Measurements from ENCODE around the gene ATP6V0E2. TPM values are rescaled to one million over a fixed set of nuclear protein-coding genes. Genes with fewer than 3 reads are reported as not detected.

ATP6V0E2 gene
- total and polyA plus RNA-seq, 5 donors from 2014 or later, result 45.9 to 183 (median 162) TPM

- Histone ChIP-seq H3K27ac (ENCODE audit: insufficient read depth, low read length, poor library complexity, severe bottlenecking) (no peak overlapping the region), H3K4me3 (ENCODE audit: low read depth, low read length) (no peak overlapping the region), H3K4me1 (ENCODE audit: control insufficient read depth, insufficient read depth, low read length, poor library complexity, severe bottlenecking) (peaks cover 34% of the 10 kb centered on the region), H3K36me3 (ENCODE audit: control insufficient read depth, insufficient read depth, low read length) (peaks cover 32% of the 10 kb centered on the region), H3K27me3 (ENCODE audit: control insufficient read depth, insufficient read depth, low read length) (no peaks in the 10 kb centered on the region), H3K9me3 (ENCODE audit: control insufficient read depth in 2 of 2, low read length in 2 of 2) (no peaks in the 10 kb centered on the region)
- peaks cover 9 to 56% (median 24%) of the 10 kb centered on the region in 4 donors for H3K4me1 Mint-ChIP-seq
- no peaks in the 10 kb centered on the region for H3K27me3 Mint-ChIP-seq
- H3K4me3 Mint-ChIP-seq, result no peak overlapping the region
- peaks cover 21% of the 10 kb centered on the region for H3K36me3 Mint-ChIP-seq
- no peak for ATAC-seq (ENCODE audit: low read depth in 2 of 2)
- no peak for DNase-seq
- H3K27ac Mint-ChIP-seq, result peak overlapping the region in 1 of 3 donors; percentile 74
- no peaks in the 10 kb centered on the region for H3K9me3 Mint-ChIP-seq
These were observed 12.1 kb upstream of the ATP6V0E2 start for GRCh38 chr7:149861728-149862045.

GRCh38 chr7:149862156-149862555 is 11.6 kb upstream of the ATP6V0E2 start:
- H3K4me3 Mint-ChIP-seq, result no peak overlapping the region
- ATAC-seq (ENCODE audit: low read depth in 2 of 2), result no peak
- H3K36me3 ChIP-seq (ENCODE audit: control insufficient read depth, insufficient read depth, low read length), result peaks cover 32% of the 10 kb centered on the region
- DNase-seq, result no peak
- H3K27me3 Mint-ChIP-seq, result no peaks in the 10 kb centered on the region
- no peak overlapping the region for H3K27ac Mint-ChIP-seq
- H3K27me3 ChIP-seq (ENCODE audit: control insufficient read depth, insufficient read depth, low read length), result no peaks in the 10 kb centered on the region
- no peak overlapping the region for H3K4me3 ChIP-seq (ENCODE audit: low read depth, low read length)
- peaks cover 34% of the 10 kb centered on the region for H3K4me1 ChIP-seq (ENCODE audit: control insufficient read depth, insufficient read depth, low read length, poor library complexity, severe bottlenecking)
- no peak overlapping the region for H3K27ac ChIP-seq (ENCODE audit: insufficient read depth, low read length, poor library complexity, severe bottlenecking)
- H3K4me1 Mint-ChIP-seq, result peaks cover 7 to 56% (median 24%) of the 10 kb centered on the region in 4 donors
- H3K9me3 ChIP-seq (ENCODE audit: control insufficient read depth in 2 of 2, low read length in 2 of 2), result no peaks in the 10 kb centered on the region
- H3K36me3 Mint-ChIP-seq, result peaks cover 21% of the 10 kb centered on the region
- H3K9me3 Mint-ChIP-seq, result no peaks in the 10 kb centered on the region

DNA sequence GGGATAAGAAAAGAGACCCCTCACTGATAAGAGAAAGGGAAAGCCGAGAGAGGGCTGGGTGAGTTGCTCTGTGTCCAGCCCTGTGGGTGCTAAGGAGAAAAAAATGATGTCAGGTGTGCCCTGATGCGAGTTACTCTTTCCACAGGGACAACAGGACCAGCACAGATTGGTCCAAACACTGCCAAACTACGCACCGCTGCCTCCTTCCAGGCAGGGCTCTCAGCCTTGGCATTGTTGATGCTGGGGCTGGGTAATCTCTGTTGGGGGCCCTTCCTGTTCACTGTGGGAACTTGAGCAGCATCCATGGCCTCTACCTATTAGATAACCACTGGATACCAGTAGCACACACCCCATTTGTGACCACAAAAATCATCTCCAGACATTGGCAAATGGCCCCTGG is 10.3 kb upstream of the ATP6V0E2 start:
- Mint-ChIP-seq H3K27ac (peak overlapping the region; percentile 80 to 88 (median 87)), H3K27me3 (no peaks in the 10 kb centered on the region), H3K4me3 (no peak overlapping the region), H3K36me3 (peaks cover 21% of the 10 kb centered on the region), H3K4me1 (peaks cover 9 to 64% (median 31%) of the 10 kb centered on the region in 4 donors), H3K9me3 (no peaks in the 10 kb centered on the region)
- H3K4me1 ChIP-seq (ENCODE audit: control insufficient read depth, insufficient read depth, low read length, poor library complexity, severe bottlenecking), result peaks cover 48% of the 10 kb centered on the region
- H3K27me3 ChIP-seq (ENCODE audit: control insufficient read depth, insufficient read depth, low read length), result no peaks in the 10 kb centered on the region
- DNase-seq (no peak), ATAC-seq (ENCODE audit: low read depth in 2 of 2) (no peak)
- H3K36me3 ChIP-seq (ENCODE audit: control insufficient read depth, insufficient read depth, low read length), result peaks cover 32% of the 10 kb centered on the region
- no peaks in the 10 kb centered on the region for H3K9me3 ChIP-seq (ENCODE audit: control insufficient read depth in 2 of 2, low read length in 2 of 2)
- H3K4me3 ChIP-seq (ENCODE audit: low read depth, low read length), result no peak overlapping the region
- H3K27ac ChIP-seq (ENCODE audit: insufficient read depth, low read length, poor library complexity, severe bottlenecking), result peak overlapping the region; percentile 86

GRCh38 chr7:149864023-149864422 is 9.7 kb upstream of the ATP6V0E2 start:
- Histone ChIP-seq H3K4me1 (ENCODE audit: control insufficient read depth, insufficient read depth, low read length, poor library complexity, severe bottlenecking) (peaks cover 53% of the 10 kb centered on the region), H3K36me3 (ENCODE audit: control insufficient read depth, insufficient read depth, low read length) (peaks cover 32% of the 10 kb centered on the region), H3K4me3 (ENCODE audit: low read depth, low read length) (no peak overlapping the region), H3K27ac (ENCODE audit: insufficient read depth, low read length, poor library complexity, severe bottlenecking) (peak overlapping the region; percentile 86), H3K27me3 (ENCODE audit: control insufficient read depth, insufficient read depth, low read length) (no peaks in the 10 kb centered on the region), H3K9me3 (ENCODE audit: control insufficient read depth in 2 of 2, low read length in 2 of 2) (no peaks in the 10 kb centered on the region)
- peak overlapping the region in 3 of 4 donors; percentile 41 to 60 (median 51) for H3K4me3 Mint-ChIP-seq
- ATAC-seq (ENCODE audit: low read depth in 2 of 2) (no peak), DNase-seq (no peak)
- no peaks in the 10 kb centered on the region for H3K9me3 Mint-ChIP-seq
- no peaks in the 10 kb centered on the region for H3K27me3 Mint-ChIP-seq
- peaks cover 9 to 69% (median 34%) of the 10 kb centered on the region in 4 donors for H3K4me1 Mint-ChIP-seq
- H3K27ac Mint-ChIP-seq, result peak overlapping the region; percentile 80 to 87 (median 85)
- peaks cover 22% of the 10 kb centered on the region for H3K36me3 Mint-ChIP-seq

DNA sequence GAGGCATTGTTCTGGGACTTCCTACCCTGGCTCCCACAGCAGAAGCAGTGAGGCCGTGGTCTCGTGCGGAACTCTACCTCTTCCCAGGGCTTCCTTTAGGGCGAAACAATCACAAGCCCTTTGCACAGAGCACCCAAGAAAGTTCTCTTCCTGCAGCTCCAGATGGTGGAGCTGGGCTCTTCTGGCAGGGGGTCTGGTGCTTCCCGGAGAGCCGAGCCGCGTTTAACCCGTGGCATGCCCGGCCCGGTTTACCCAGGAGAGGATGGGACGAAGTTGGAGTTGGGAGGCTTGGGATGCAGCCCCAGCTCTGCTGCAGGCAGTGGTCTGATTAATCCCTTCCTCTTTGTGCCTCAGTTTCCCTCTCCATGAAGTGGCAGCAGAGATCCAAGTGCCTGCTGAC is 9.0 kb upstream of the ATP6V0E2 start:
- peaks cover 11 to 75% (median 39%) of the 10 kb centered on the region in 4 donors for H3K4me1 Mint-ChIP-seq
- DNase-seq (no peak), ATAC-seq (ENCODE audit: low read depth in 2 of 2) (no peak)
- peak overlapping the region; percentile 93 to 99 (median 97) for H3K27ac Mint-ChIP-seq
- no peaks in the 10 kb centered on the region for H3K27me3 ChIP-seq (ENCODE audit: control insufficient read depth, insufficient read depth, low read length)
- no peak overlapping the region for H3K4me3 ChIP-seq (ENCODE audit: low read depth, low read length)
- H3K4me1 ChIP-seq (ENCODE audit: control insufficient read depth, insufficient read depth, low read length, poor library complexity, severe bottlenecking), result peaks cover 60% of the 10 kb centered on the region
- H3K9me3 ChIP-seq (ENCODE audit: control insufficient read depth in 2 of 2, low read length in 2 of 2), result no peaks in the 10 kb centered on the region
- H3K27me3 Mint-ChIP-seq, result no peaks in the 10 kb centered on the region
- H3K36me3 ChIP-seq (ENCODE audit: control insufficient read depth, insufficient read depth, low read length), result peaks cover 25% of the 10 kb centered on the region
- H3K9me3 Mint-ChIP-seq, result no peaks in the 10 kb centered on the region
- peak overlapping the region; percentile 86 for H3K27ac ChIP-seq (ENCODE audit: insufficient read depth, low read length, poor library complexity, severe bottlenecking)
- H3K36me3 Mint-ChIP-seq, result peaks cover 23% of the 10 kb centered on the region
- H3K4me3 Mint-ChIP-seq, result peak overlapping the region in 3 of 4 donors; percentile 41 to 86 (median 51)

DNA sequence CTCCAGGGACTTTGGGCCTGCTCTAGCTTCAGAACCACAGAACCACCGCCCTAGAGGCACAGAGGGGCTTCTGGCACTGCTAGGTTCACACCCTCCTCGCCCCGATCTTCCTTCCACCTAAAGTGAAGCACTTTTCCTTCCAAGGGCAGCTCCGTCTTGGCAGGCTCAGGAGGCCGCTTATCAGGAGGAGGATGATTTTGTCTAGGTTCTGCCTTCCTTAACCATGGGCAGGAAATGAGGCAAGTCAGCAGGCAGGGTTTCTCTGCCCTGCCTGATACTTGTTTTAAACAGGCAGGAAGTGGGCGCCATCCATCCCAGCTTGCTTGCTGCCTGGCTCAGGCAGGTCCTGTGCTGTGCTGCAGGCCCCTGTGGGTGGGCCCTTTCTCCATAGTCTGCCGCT is 8.3 kb upstream of the ATP6V0E2 start:
- DNase-seq (peak; percentile 18 to 93 (median 71)), ATAC-seq (ENCODE audit: low read depth in 2 of 2) (peak; percentile 83 to 87)
- peaks cover 15 to 81% (median 46%) of the 10 kb centered on the region in 4 donors for H3K4me1 Mint-ChIP-seq
- H3K27me3 Mint-ChIP-seq, result no peaks in the 10 kb centered on the region
- peak overlapping the region; percentile 86 for H3K27ac ChIP-seq (ENCODE audit: insufficient read depth, low read length, poor library complexity, severe bottlenecking)
- H3K4me3 ChIP-seq (ENCODE audit: low read depth, low read length), result peak overlapping the region; percentile 40
- peak overlapping the region; percentile 23 to 86 (median 66) for H3K4me3 Mint-ChIP-seq
- peaks cover 18% of the 10 kb centered on the region for H3K36me3 ChIP-seq (ENCODE audit: control insufficient read depth, insufficient read depth, low read length)
- H3K27ac Mint-ChIP-seq, result peak overlapping the region; percentile 93 to 99 (median 97)
- peaks cover 21% of the 10 kb centered on the region for H3K36me3 Mint-ChIP-seq
- peaks cover 67% of the 10 kb centered on the region for H3K4me1 ChIP-seq (ENCODE audit: control insufficient read depth, insufficient read depth, low read length, poor library complexity, severe bottlenecking)
- H3K9me3 Mint-ChIP-seq, result no peaks in the 10 kb centered on the region
- H3K9me3 ChIP-seq (ENCODE audit: control insufficient read depth in 2 of 2, low read length in 2 of 2), result no peaks in the 10 kb centered on the region
- no peaks in the 10 kb centered on the region for H3K27me3 ChIP-seq (ENCODE audit: control insufficient read depth, insufficient read depth, low read length)

- H3K36me3 ChIP-seq (ENCODE audit: control insufficient read depth, insufficient read depth, low read length), result peaks cover 11% of the 10 kb centered on the region
- peak overlapping the region; percentile 86 for H3K27ac ChIP-seq (ENCODE audit: insufficient read depth, low read length, poor library complexity, severe bottlenecking)
- Mint-ChIP-seq H3K27ac (peak overlapping the region; percentile 93 to 99 (median 97)), H3K36me3 (peaks cover 19% of the 10 kb centered on the region), H3K27me3 (no peaks in the 10 kb centered on the region), H3K4me1 (peaks cover 15 to 90% (median 54%) of the 10 kb centered on the region in 4 donors), H3K4me3 (peak overlapping the region in 3 of 4 donors; percentile 47 to 76 (median 52)), H3K9me3 (no peaks in the 10 kb centered on the region)
- no peaks in the 10 kb centered on the region for H3K27me3 ChIP-seq (ENCODE audit: control insufficient read depth, insufficient read depth, low read length)
- peaks cover 76% of the 10 kb centered on the region for H3K4me1 ChIP-seq (ENCODE audit: control insufficient read depth, insufficient read depth, low read length, poor library complexity, severe bottlenecking)
- DNase-seq (no peak), ATAC-seq (ENCODE audit: low read depth in 2 of 2) (no peak)
- H3K4me3 ChIP-seq (ENCODE audit: low read depth, low read length), result peak overlapping the region; percentile 37
- H3K9me3 ChIP-seq (ENCODE audit: control insufficient read depth in 2 of 2, low read length in 2 of 2), result no peaks in the 10 kb centered on the region
These were observed 7.5 kb upstream of the ATP6V0E2 start for GRCh38 chr7:149866139-149866778.
